Esophagus muscularis mucosa (tissue), 4 donors: ENCODE data around the gene DIP2A. TPM values are rescaled to one million over a fixed set of nuclear protein-coding genes. Genes with fewer than 3 reads are reported as not detected.

Experiments used
- DNase-seq: peaks from one replicate; pipeline ENCODE4 v3.0.0-alpha.2; 2017; ENCODE audit errors: extremely low spot score
- H3K27ac ChIP-seq, 4 donors: fragments of 200-600 bp; sonication (generic); replicated peaks in 1 of 4; 1 replicate in 3 of 4; 2 replicates in 1 of 4; pipeline ENCODE4 v1.5.1; 2016 to 2019; ENCODE audit warnings: mild to moderate bottlenecking in 1 of 4
- H3K27me3 ChIP-seq, 4 donors: fragments of 200-600 bp; sonication (generic); one replicate each; pipeline versions ENCODE4 v1.5.1 to v1.6.0; 2016 to 2019
- H3K36me3 ChIP-seq, 4 donors: fragments of 200-600 bp; sonication (generic); one replicate each; pipeline ENCODE4 v1.5.1; 2016 to 2019
- H3K4me1 ChIP-seq, 4 donors: fragments of 200-600 bp; sonication (generic); one replicate each; pipeline ENCODE4 v1.5.1; 2016 to 2019
- H3K4me3 ChIP-seq, 4 donors: fragments of 200-600 bp; sonication (generic); 1 replicate in 2 of 4; 2 replicates in 2 of 4; pipeline ENCODE4 v1.5.1; 2016 to 2019; ENCODE audit warnings: mild to moderate bottlenecking in 4 of 4, moderate library complexity in 1 of 4
- H3K9me3 ChIP-seq, 4 donors: fragments of 200-600 bp; sonication (generic); 1 replicate in 3 of 4; 2 replicates in 1 of 4; pipeline ENCODE4 v1.5.1; 2016 to 2019
- CTCF ChIP-seq, 3 experiments: fragments of 200-600 bp in 2 of 3; fragments of 450-650 bp in 1 of 3; sonication (generic) in 2 of 3; IDR thresholded peaks; one replicate each; pipeline ENCODE4 v1.5.1; 2017 to 2019; ENCODE audit warnings: antibody characterized with exemption in 3 of 3, mild to moderate bottlenecking in 2 of 3, moderate library complexity in 1 of 3
- EP300 ChIP-seq: sonication (generic); formaldehyde crosslinking; IDR thresholded peaks from one replicate; pipeline ENCODE4 v1.6.1; 2017; ENCODE audit warnings: antibody characterized with exemption
- POLR2A ChIP-seq: fragments of 450-650 bp; IDR thresholded peaks from one replicate; pipeline ENCODE4 v1.6.1; 2017; ENCODE audit warnings: antibody characterized with exemption, moderate library complexity, mild to moderate bottlenecking, low read depth
- POLR2AphosphoS5 ChIP-seq, 2 donors: sonication (generic); formaldehyde crosslinking; IDR thresholded peaks; one replicate each; pipeline ENCODE4 v1.6.1; 2017; ENCODE audit warnings: antibody characterized with exemption in 2 of 2
- WGBS: methylation state at CpG from one replicate; pipeline ENCODE4 v1.1.5; 2018; 5-methylcytosine and 5-hydroxymethylcytosine counted together
- intact Hi-C: fragments of 100-400 bp; cut with DNase I; formaldehyde crosslinking; loops from one replicate; pipeline ENCODE4 v1.15.1; 2023
- total RNA-seq, 4 donors: library from RNA; depleted of rRNA; stranded (reverse); fragments of >200 nt; gene quantifications; one replicate each; pipeline versions ENCODE4 v1.1.0 to v1.2.1, GENCODE V29; 2016

Gene DIP2A
- total RNA-seq, 4 donors from 2014 or later, result 19.2 to 33.4 (median 28.7) TPM

- peaks cover 45 to 100% (median 94%) of the 10 kb centered on the region in 4 donors for H3K36me3 ChIP-seq
- no peak for TF ChIP-seq CTCF (IDR thresholded peaks at IDR 0.05)
- TF ChIP-seq POLR2AphosphoS5 (IDR thresholded peaks at IDR 0.05), result no peak
- TF ChIP-seq EP300, result no peak
- no peak for TF ChIP-seq POLR2A
- DNase-seq, result no peak
- WGBS, result 89% methylated on average over 8 of the region's 8 CpGs
- no peaks in the 10 kb centered on the region for H3K9me3 ChIP-seq
- no peak overlapping the region for H3K27ac ChIP-seq
- H3K4me3 ChIP-seq, result no peak overlapping the region
- peaks cover 0 to 5% (median 0%) of the 10 kb centered on the region in 4 donors for H3K4me1 ChIP-seq
- intact Hi-C loops, result no loop called here
- no peaks in the 10 kb centered on the region for H3K27me3 ChIP-seq
These were observed 85.3 kb downstream of the DIP2A start for GRCh38 chr21:46544003-46544402.

- WGBS, result 88% methylated on average over 5 of the region's 5 CpGs
These were observed 86.1 kb downstream of the DIP2A start for GRCh38 chr21:46544824-46545223.

GRCh38 chr21:46545363-46545762 lies 86.7 kb downstream of the DIP2A start:
- WGBS, result no CpG with 5 or more reads among the region's 5 CpGs
- DNase-seq, result peak; percentile 70
- Histone ChIP-seq H3K9me3 (no peaks in the 10 kb centered on the region), H3K4me3 (no peak overlapping the region), H3K36me3 (peaks cover 52 to 98% (median 90%) of the 10 kb centered on the region in 4 donors), H3K27ac (no peak overlapping the region), H3K27me3 (no peaks in the 10 kb centered on the region), H3K4me1 (no peaks in the 10 kb centered on the region)
- intact Hi-C loops, result no loop called here
- TF ChIP-seq EP300 (no peak), POLR2A (no peak), CTCF (IDR thresholded peaks at IDR 0.05) (no peak), POLR2AphosphoS5 (IDR thresholded peaks at IDR 0.05) (no peak)

More at GRCh38 chr21:46544824-46545223, 86.1 kb downstream of the DIP2A start:
- Histone ChIP-seq H3K27me3 (no peaks in the 10 kb centered on the region), H3K27ac (no peak overlapping the region), H3K4me1 (peaks cover 0 to 2% (median 0%) of the 10 kb centered on the region in 4 donors), H3K36me3 (peaks cover 47 to 98% (median 91%) of the 10 kb centered on the region in 4 donors), H3K9me3 (no peaks in the 10 kb centered on the region), H3K4me3 (no peak overlapping the region)
- intact Hi-C loops, result no loop called here
- TF ChIP-seq CTCF (IDR thresholded peaks at IDR 0.05), result no peak
- TF ChIP-seq POLR2A, result no peak
- TF ChIP-seq POLR2AphosphoS5 (IDR thresholded peaks at IDR 0.05), result no peak
- TF ChIP-seq EP300, result no peak
- no peak for DNase-seq

- DNase-seq, result peak; percentile 47
- 92% methylated on average over 8 of the region's 8 CpGs for WGBS
- no peaks in the 10 kb centered on the region for H3K27me3 ChIP-seq
- intact Hi-C loops, result no loop called here
- H3K36me3 ChIP-seq, result peaks cover 57 to 98% (median 92%) of the 10 kb centered on the region in 4 donors
- no peak overlapping the region for H3K27ac ChIP-seq
- no peaks in the 10 kb centered on the region for H3K4me1 ChIP-seq
- H3K9me3 ChIP-seq, result no peaks in the 10 kb centered on the region
- TF ChIP-seq CTCF (IDR thresholded peaks at IDR 0.05) (no peak), POLR2AphosphoS5 (IDR thresholded peaks at IDR 0.05) (no peak), POLR2A (no peak), EP300 (no peak)
- no peak overlapping the region for H3K4me3 ChIP-seq
These were observed 87.2 kb downstream of the DIP2A start for GRCh38 chr21:46545911-46546310.

GRCh38 chr21:46546799-46547198 lies 88.1 kb downstream of the DIP2A start:
- peaks cover 50 to 96% (median 90%) of the 10 kb centered on the region in 4 donors for H3K36me3 ChIP-seq
- H3K9me3 ChIP-seq, result no peaks in the 10 kb centered on the region
- H3K4me1 ChIP-seq, result no peaks in the 10 kb centered on the region
- no peak overlapping the region for H3K4me3 ChIP-seq
- DNase-seq, result peak; percentile 45
- no peak overlapping the region for H3K27ac ChIP-seq
- no peaks in the 10 kb centered on the region for H3K27me3 ChIP-seq
- no peak for TF ChIP-seq POLR2A
- TF ChIP-seq EP300, result no peak
- no peak for TF ChIP-seq POLR2AphosphoS5 (IDR thresholded peaks at IDR 0.05)
- no peak for TF ChIP-seq CTCF (IDR thresholded peaks at IDR 0.05)
- WGBS, result 97% methylated on average over 14 of the region's 15 CpGs
- intact Hi-C loops, result no loop called here
